Skeletal muscle satellite cell (primary cell): ENCODE measurements around the gene ZNF385B.

ENCODE experiments used
- H3K27me3 ChIP-seq: 2 replicates; pipeline ENCODE4 v1.7.0; 2013; ENCODE audit warnings: low read length; ENCODE audit not compliant: control insufficient read depth, insufficient read depth
- H3K36me3 ChIP-seq: 2 replicates; pipeline ENCODE4 v1.7.0; 2013; ENCODE audit warnings: mild to moderate bottlenecking, control low read depth, low read length; ENCODE audit not compliant: insufficient read depth
- H3K4me1 ChIP-seq: 2 replicates; pipeline ENCODE4 v1.7.0; 2013; ENCODE audit warnings: low read length; ENCODE audit not compliant: control insufficient read depth, insufficient read depth
- H3K4me2 ChIP-seq: 2 replicates; pipeline ENCODE4 v1.7.0; 2013; ENCODE audit warnings: mild to moderate bottlenecking, low read length
- H3K4me3 ChIP-seq: 2 replicates; pipeline ENCODE4 v1.7.0; 2013; ENCODE audit warnings: low read length
- H3K9ac ChIP-seq: 2 replicates; pipeline ENCODE4 v1.7.0; 2013; ENCODE audit warnings: mild to moderate bottlenecking, low read depth, low read length, moderate library complexity
- H3K9me3 ChIP-seq: replicated peaks from 2 replicates; pipeline ENCODE4 v1.7.0; 2013; ENCODE audit warnings: mild to moderate bottlenecking, control low read depth, low read length

The ZNF385B gene

GRCh38 chr2:179593323-179593722 lies 268.1 kb downstream of the ZNF385B start:
- peaks cover 30% of the 10 kb centered on the region for H3K4me1 ChIP-seq
- no peak overlapping the region for H3K4me3 ChIP-seq
- no peaks in the 10 kb centered on the region for H3K9me3 ChIP-seq
- no peaks in the 10 kb centered on the region for H3K27me3 ChIP-seq
- no peaks in the 10 kb centered on the region for H3K36me3 ChIP-seq
- no peak overlapping the region for H3K4me2 ChIP-seq
- H3K9ac ChIP-seq = no peak overlapping the region

GRCh38 chr2:179592167-179592936 lies 269.1 kb downstream of the ZNF385B start:
- Histone ChIP-seq H3K4me2 (peak overlapping the region; percentile 58), H3K4me3 (peak overlapping the region; percentile 33), H3K27me3 (no peaks in the 10 kb centered on the region), H3K36me3 (no peaks in the 10 kb centered on the region), H3K4me1 (peaks cover 28% of the 10 kb centered on the region), H3K9ac (peak overlapping the region; percentile 12), H3K9me3 (no peaks in the 10 kb centered on the region)

- no peaks in the 10 kb centered on the region for H3K36me3 ChIP-seq
- peak overlapping the region; percentile 58 for H3K4me2 ChIP-seq
- H3K4me1 ChIP-seq = peaks cover 27% of the 10 kb centered on the region
- H3K4me3 ChIP-seq = peak overlapping the region; percentile 33
- no peaks in the 10 kb centered on the region for H3K9me3 ChIP-seq
- no peaks in the 10 kb centered on the region for H3K27me3 ChIP-seq
- H3K9ac ChIP-seq = no peak overlapping the region
Observed at GRCh38 chr2:179591690-179592089, 269.7 kb downstream of the ZNF385B start.

- H3K4me3 ChIP-seq = no peak overlapping the region
- no peaks in the 10 kb centered on the region for H3K36me3 ChIP-seq
- peaks cover 16% of the 10 kb centered on the region for H3K4me1 ChIP-seq
- no peak overlapping the region for H3K4me2 ChIP-seq
- no peaks in the 10 kb centered on the region for H3K9me3 ChIP-seq
- no peaks in the 10 kb centered on the region for H3K27me3 ChIP-seq
- no peak overlapping the region for H3K9ac ChIP-seq
Observed at GRCh38 chr2:179588486-179589145, 272.8 kb downstream of the ZNF385B start.

- Histone ChIP-seq H3K27me3 (no peaks in the 10 kb centered on the region), H3K9ac (no peak overlapping the region), H3K4me1 (no peaks in the 10 kb centered on the region), H3K4me2 (no peak overlapping the region), H3K9me3 (no peaks in the 10 kb centered on the region), H3K36me3 (no peaks in the 10 kb centered on the region), H3K4me3 (no peak overlapping the region)
Observed at GRCh38 chr2:179584760-179585159, 276.7 kb downstream of the ZNF385B start.

- H3K4me1 ChIP-seq = no peaks in the 10 kb centered on the region
- H3K4me2 ChIP-seq = no peak overlapping the region
- no peaks in the 10 kb centered on the region for H3K27me3 ChIP-seq
- no peak overlapping the region for H3K4me3 ChIP-seq
- no peaks in the 10 kb centered on the region for H3K9me3 ChIP-seq
- no peak overlapping the region for H3K9ac ChIP-seq
- no peaks in the 10 kb centered on the region for H3K36me3 ChIP-seq
Observed at GRCh38 chr2:179581605-179582004, 279.8 kb downstream of the ZNF385B start.

- H3K4me1 ChIP-seq = no peaks in the 10 kb centered on the region
Observed at GRCh38 chr2:179580378-179581146, 280.9 kb downstream of the ZNF385B start.

GRCh38 chr2:179579800-179580199 lies 281.6 kb downstream of the ZNF385B start:
- no peak overlapping the region for H3K4me2 ChIP-seq
- no peak overlapping the region for H3K4me3 ChIP-seq
- no peaks in the 10 kb centered on the region for H3K36me3 ChIP-seq

More at GRCh38 chr2:179580378-179581146, 280.9 kb downstream of the ZNF385B start:
- Histone ChIP-seq H3K4me2 (no peak overlapping the region), H3K36me3 (no peaks in the 10 kb centered on the region), H3K4me3 (no peak overlapping the region), H3K27me3 (no peaks in the 10 kb centered on the region), H3K9ac (no peak overlapping the region), H3K9me3 (no peaks in the 10 kb centered on the region)

GRCh38 chr2:179578171-179578916 lies 283.1 kb downstream of the ZNF385B start:
- H3K4me3 ChIP-seq = no peak overlapping the region
- H3K27me3 ChIP-seq = no peaks in the 10 kb centered on the region
- no peak overlapping the region for H3K4me2 ChIP-seq
- no peaks in the 10 kb centered on the region for H3K9me3 ChIP-seq
- H3K9ac ChIP-seq = no peak overlapping the region
- H3K36me3 ChIP-seq = no peaks in the 10 kb centered on the region
- no peaks in the 10 kb centered on the region for H3K4me1 ChIP-seq

More at GRCh38 chr2:179579800-179580199, 281.6 kb downstream of the ZNF385B start:
- no peaks in the 10 kb centered on the region for H3K9me3 ChIP-seq
- no peaks in the 10 kb centered on the region for H3K27me3 ChIP-seq
- H3K4me1 ChIP-seq = no peaks in the 10 kb centered on the region
- no peak overlapping the region for H3K9ac ChIP-seq

- Histone ChIP-seq H3K9me3 (no peaks in the 10 kb centered on the region), H3K4me3 (no peak overlapping the region), H3K27me3 (no peaks in the 10 kb centered on the region), H3K36me3 (no peaks in the 10 kb centered on the region), H3K9ac (no peak overlapping the region), H3K4me1 (peaks cover 7% of the 10 kb centered on the region), H3K4me2 (no peak overlapping the region)
Observed at GRCh38 chr2:179574061-179574519, 287.3 kb downstream of the ZNF385B start.

GRCh38 chr2:179572544-179572943 lies 288.9 kb downstream of the ZNF385B start:
- H3K4me2 ChIP-seq = no peak overlapping the region
- H3K4me1 ChIP-seq = peaks cover 7% of the 10 kb centered on the region
- no peaks in the 10 kb centered on the region for H3K9me3 ChIP-seq
- H3K36me3 ChIP-seq = no peaks in the 10 kb centered on the region
- no peak overlapping the region for H3K4me3 ChIP-seq
- no peak overlapping the region for H3K9ac ChIP-seq
- no peaks in the 10 kb centered on the region for H3K27me3 ChIP-seq
